Spleen (tissue), 7 donors: ENCODE results near the gene LMO3.

Experiments used
- CTCF ChIP-seq, 11 experiments: fragments of 200-600 bp in 7 of 11; fragments of 450-650 bp in 4 of 11; sonication (generic) in 4 of 11; IDR thresholded peaks in 8 of 11; conservative IDR thresholded peaks in 3 of 11; 1 replicate in 7 of 11; 2 replicates in 4 of 11; pipeline versions ENCODE4 v1.4.0 to v1.8.0; 2016 to 2021; ENCODE audit warnings: antibody characterized with exemption in 11 of 11, inconsistent platforms in 4 of 11, mild to moderate bottlenecking in 1 of 11
- POLR2AphosphoS5 ChIP-seq, 3 donors: sonication (generic); formaldehyde crosslinking; IDR thresholded peaks; one replicate each; pipeline ENCODE4 v1.5.1; 2017; ENCODE audit warnings: antibody characterized with exemption in 3 of 3
- donor health status: DM: no; HTN: no; CAD: no; lungs with moderate emphysema.
- donor health status: DM: no; HTN: no; CAD: no.
- donor health status: DM: no; HTN: no; CAD: no.

DNA sequence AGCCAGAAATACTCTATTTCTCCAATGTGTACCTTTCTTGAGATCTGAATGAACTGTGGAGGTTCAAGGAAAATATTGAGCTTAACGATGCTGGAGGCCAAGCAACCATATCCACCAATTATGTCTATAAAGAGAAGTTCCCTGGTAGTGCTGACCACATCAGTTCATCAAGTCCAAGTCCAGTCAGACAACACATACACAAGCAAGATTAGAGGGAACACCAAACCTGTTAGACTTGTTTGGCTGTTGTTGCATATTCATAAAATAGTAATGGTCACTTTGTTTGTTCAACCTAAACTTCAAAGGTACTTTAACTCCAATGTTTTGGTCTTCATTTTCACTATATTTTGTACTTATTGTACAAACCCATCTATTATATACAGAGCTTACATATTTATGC, 81.6 kb downstream of the LMO3 start:
- no peak for TF ChIP-seq CTCF (IDR thresholded peaks at IDR 0.05 in 8 of 11, conservative IDR thresholded peaks at IDR 0.05 in 3 of 11)
- TF ChIP-seq POLR2AphosphoS5 (IDR thresholded peaks at IDR 0.05) = no peak
